HepG2 (cell line): Measurements from ENCODE around the gene CKLF. TPM values are rescaled to one million over a fixed set of nuclear protein-coding genes. Genes with fewer than 3 reads are reported as not detected.

ENCODE experiments used
- AGO1 ChIP-seq: fragments of 200-400 bp; formaldehyde crosslinking; IDR thresholded peaks from 2 replicates; pipeline ENCODE4 v1.6.1; 2017; ENCODE audit warnings: mild to moderate bottlenecking, low read depth, low read length, moderate library complexity; ENCODE audit not compliant: poor library complexity, severe bottlenecking
- ARID5B ChIP-seq: IDR thresholded peaks from 2 replicates; pipeline ENCODE4 v1.4.0; 2020; ENCODE audit warnings: mild to moderate bottlenecking, missing genetic modification reagents
- DPF2 ChIP-seq: sonication (generic); formaldehyde crosslinking; IDR thresholded peaks from 2 replicates; pipeline ENCODE4 v1.4.0; 2020; ENCODE audit warnings: mild to moderate bottlenecking, low read depth, missing genetic modification reagents, borderline replicate concordance
- KDM6A ChIP-seq: IDR thresholded peaks from 2 replicates; pipeline ENCODE4 v1.6.1; 2016; ENCODE audit warnings: low read depth
- ZBTB1 ChIP-seq: sonication (generic); formaldehyde crosslinking; IDR thresholded peaks from 2 replicates; pipeline ENCODE4 v1.4.0; 2020; ENCODE audit warnings: missing genetic modification reagents, borderline replicate concordance
- ZFAT ChIP-seq: sonication (generic); formaldehyde crosslinking; conservative IDR thresholded peaks from 2 replicates; pipeline ENCODE4 v1.8.1; 2023; ENCODE audit warnings: missing genetic modification reagents, inconsistent platforms
- polyA plus RNA-seq, 8 experiments: library from polyadenylated mRNA; depleted of rRNA in 3 of 8; stranded (reverse) in 7 of 8; unstranded in 1 of 8; fragments of >200 nt; fragmentation: Illumina TruSeq in 4 of 8; extraction: Trizol in 4 of 8; gene quantifications; 2 replicates each; pipeline versions ENCODE4 v1.2.1 to v1.2.3, GENCODE V29; 2011 to 2016; ENCODE audit warnings: low read depth in 4 of 8, missing spikeins in 1 of 8, mixed read lengths in 1 of 8; ENCODE audit not compliant: insufficient read depth in 1 of 8
- total RNA-seq, 5 experiments: library from RNA; depleted of rRNA; stranded (reverse); fragments of >200 nt; fragmentation: Illumina TruSeq; extraction: Trizol; gene quantifications; 2 replicates each; pipeline ENCODE4 v1.2.3, GENCODE V29; 2016; ENCODE audit warnings: low read depth in 1 of 5

Gene CKLF
- total and polyA plus RNA-seq, 2 of the 13 experiments (the other 11 are each of a cell fraction or from before 2014, with no cell fraction given) = 120 to 167 TPM

GRCh38 chr16:66605177-66605978 lies 53.0 kb downstream of the CKLF start (continued):
- TF ChIP-seq DPF2 (CRISPR knock-in tag) (0 out of 2 replicates have a peak, but pooled peaks have one; percentile 3), ZBTB1 (no peak), ZFAT (CRISPR knock-in tag) (0 out of 2 replicates have a peak, but pooled peaks have one; percentile 19), AGO1 (peak; percentile 34), ARID5B (CRISPR knock-in tag) (no peak; the same call in 1 of the 2 replicates), KDM6A (CRISPR knock-in tag) (no peak)
